HG03571 (cell line): ENCODE measurements around the gene FRS3.
"Not testable (repeated sequence)": the region's sequence is repeated elsewhere in the genome, so short reads cannot be mapped to it uniquely, and the experiment has no call there.

Experiments
- ATAC-seq: cut with Tn5 transposase; IDR thresholded peaks from one replicate; pipeline ENCODE4 v1.9.1; 2021; ENCODE audit not compliant: unreplicated experiment

The FRS3 gene

GRCh38 chr6:41770381-41771057 lies 9.2 kb downstream of the FRS3 start:
- no peak for ATAC-seq

- no peak for ATAC-seq
These were observed 10.3 kb downstream of the FRS3 start for GRCh38 chr6:41769376-41769775.

GRCh38 chr6:41768545-41769308 lies 11.0 kb downstream of the FRS3 start:
- no peak for ATAC-seq

- no peak for ATAC-seq
These were observed 12.4 kb downstream of the FRS3 start for GRCh38 chr6:41767112-41767833.

GRCh38 chr6:41766043-41766664 lies 13.5 kb downstream of the FRS3 start:
- not testable (repeated sequence) for ATAC-seq

- ATAC-seq, result no peak
These were observed 16.2 kb downstream of the FRS3 start for GRCh38 chr6:41763470-41763869.

- no peak for ATAC-seq
These were observed 19.7 kb downstream of the FRS3 start for GRCh38 chr6:41759905-41760579.

GRCh38 chr6:41759106-41759904 lies 20.4 kb downstream of the FRS3 start:
- ATAC-seq, result no peak

GRCh38 chr6:41758641-41759035 lies 21.1 kb downstream of the FRS3 start:
- ATAC-seq, result no peak

GRCh38 chr6:41757931-41758640 lies 21.6 kb downstream of the FRS3 start:
- ATAC-seq, result no peak

GRCh38 chr6:41757271-41757670 lies 22.4 kb downstream of the FRS3 start:
- no peak for ATAC-seq

GRCh38 chr6:41756354-41756753 lies 23.3 kb downstream of the FRS3 start:
- ATAC-seq, result no peak

- no peak for ATAC-seq
These were observed 23.8 kb downstream of the FRS3 start for GRCh38 chr6:41755895-41756294.

- ATAC-seq, result no peak
These were observed 29.3 kb downstream of the FRS3 start for GRCh38 chr6:41750374-41750773.

GRCh38 chr6:41748542-41748941 lies 31.2 kb downstream of the FRS3 start:
- no peak for ATAC-seq

- ATAC-seq, result no peak
These were observed 31.6 kb downstream of the FRS3 start for GRCh38 chr6:41748102-41748477.

GRCh38 chr6:41747256-41748101 lies 32.2 kb downstream of the FRS3 start, which contains the start of gene PGC:
Gene PGC (minus strand): TSS chr6:41747397. CDS start chr6:41747334, 63 bp downstream.
- ATAC-seq, result no peak

- ATAC-seq, result no peak
These were observed 33.6 kb downstream of the FRS3 start for GRCh38 chr6:41746107-41746506.
